HEK293T (cell line): ENCODE measurements around the gene MACROD1.

Experiments
- ARNT ChIP-seq: fragments of 450-650 bp; IDR thresholded peaks from 2 replicates; pipeline ENCODE4 v1.6.1; 2017; ENCODE audit warnings: mild to moderate bottlenecking
- BHLHE40 ChIP-seq: fragments of 450-650 bp; IDR thresholded peaks from 2 replicates; pipeline ENCODE4 v1.6.1; 2016; ENCODE audit warnings: mild to moderate bottlenecking, moderate library complexity, borderline replicate concordance
- ELF4 ChIP-seq: fragments of 450-650 bp; IDR thresholded peaks from 2 replicates; pipeline ENCODE4 v1.6.1; 2017; ENCODE audit warnings: antibody characterized with exemption
- FOXA1 ChIP-seq: fragments of 450-650 bp; IDR thresholded peaks from 2 replicates; pipeline ENCODE4 v1.6.1; 2016; ENCODE audit warnings: mild to moderate bottlenecking
- FOXM1 ChIP-seq: fragments of 450-650 bp; IDR thresholded peaks from 2 replicates; pipeline ENCODE4 v1.6.1; 2017; ENCODE audit warnings: mild to moderate bottlenecking, borderline replicate concordance
- HDGF ChIP-seq: fragments of 450-650 bp; IDR thresholded peaks from 2 replicates; pipeline ENCODE4 v1.6.1; 2017; ENCODE audit warnings: antibody characterized with exemption, borderline replicate concordance
- NFRKB ChIP-seq: fragments of 450-650 bp; IDR thresholded peaks from 2 replicates; pipeline ENCODE4 v1.6.1; 2016; ENCODE audit warnings: mild to moderate bottlenecking, moderate library complexity
- SP1 ChIP-seq: fragments of 450-650 bp; IDR thresholded peaks from 2 replicates; pipeline ENCODE4 v1.6.1; 2017
- SUZ12 ChIP-seq: fragments of 450-650 bp; IDR thresholded peaks from 2 replicates; pipeline ENCODE4 v1.6.1; 2016; ENCODE audit warnings: mild to moderate bottlenecking
- TARDBP ChIP-seq: fragments of 450-650 bp; IDR thresholded peaks from 2 replicates; pipeline ENCODE4 v1.6.1; 2016
- TF ChIP-seq, protein P1 (sequence below): fragments of 450-650 bp; IDR thresholded peaks from 2 replicates; pipeline ENCODE4 v1.6.1; 2016

DNA sequence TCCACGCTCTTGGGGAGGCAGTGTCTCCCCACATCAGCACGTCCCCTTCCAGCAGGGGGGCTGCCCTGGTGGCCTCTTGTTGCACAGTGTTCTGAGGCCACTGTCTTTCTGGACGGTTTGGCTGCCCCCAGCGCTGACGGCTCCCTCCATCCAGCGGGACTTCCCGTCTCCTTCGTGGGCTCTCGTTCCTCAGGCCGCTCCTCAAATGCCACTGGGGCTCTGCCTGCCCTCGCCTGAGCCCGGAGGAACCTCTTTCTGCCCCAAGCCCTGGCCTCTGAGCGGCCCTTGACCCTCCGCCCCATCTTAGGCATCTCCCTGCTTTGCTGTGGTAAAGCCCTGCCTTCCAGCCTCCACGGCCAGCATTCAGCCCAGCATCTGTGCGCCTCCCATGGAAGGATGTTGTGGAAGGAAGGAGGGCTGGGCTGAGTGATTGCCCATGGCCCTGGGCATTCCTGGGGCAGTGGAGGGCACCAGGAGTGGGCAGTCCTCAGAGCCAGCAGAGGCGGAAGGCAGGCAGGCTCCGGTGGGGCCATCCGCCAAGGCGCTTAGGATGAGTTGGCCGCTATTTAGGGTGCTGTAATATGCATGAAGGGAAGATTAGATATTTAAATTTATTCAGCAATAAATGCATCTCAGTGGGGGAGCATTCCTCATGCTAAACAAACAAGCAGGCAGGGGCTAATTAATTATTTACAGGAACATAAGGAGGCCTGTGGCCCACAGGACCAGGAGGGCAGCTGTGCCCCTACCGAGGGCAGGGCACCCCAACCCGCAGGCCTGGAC lies 161.9 kb downstream of the MACROD1 start:
- no peak for TF ChIP-seq ARNT
- no peak for TF ChIP-seq ELF4
- no peak for TF ChIP-seq HDGF
- TF ChIP-seq NFRKB, result no peak
- TF ChIP-seq TARDBP, result no peak
- TF ChIP-seq SUZ12, result no peak
- no peak for TF ChIP-seq SP1
- TF ChIP-seq FOXM1, result no peak
- TF ChIP-seq FOXA1, result no peak
- TF ChIP-seq, protein P1, sequence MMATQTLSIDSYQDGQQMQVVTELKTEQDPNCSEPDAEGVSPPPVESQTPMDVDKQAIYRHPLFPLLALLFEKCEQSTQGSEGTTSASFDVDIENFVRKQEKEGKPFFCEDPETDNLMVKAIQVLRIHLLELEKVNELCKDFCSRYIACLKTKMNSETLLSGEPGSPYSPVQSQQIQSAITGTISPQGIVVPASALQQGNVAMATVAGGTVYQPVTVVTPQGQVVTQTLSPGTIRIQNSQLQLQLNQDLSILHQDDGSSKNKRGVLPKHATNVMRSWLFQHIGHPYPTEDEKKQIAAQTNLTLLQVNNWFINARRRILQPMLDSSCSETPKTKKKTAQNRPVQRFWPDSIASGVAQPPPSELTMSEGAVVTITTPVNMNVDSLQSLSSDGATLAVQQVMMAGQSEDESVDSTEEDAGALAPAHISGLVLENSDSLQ, result no peak
- no peak for TF ChIP-seq BHLHE40
